Measurements from ENCODE around the gene CECR2.

- TF ChIP-seq, protein P1, sequence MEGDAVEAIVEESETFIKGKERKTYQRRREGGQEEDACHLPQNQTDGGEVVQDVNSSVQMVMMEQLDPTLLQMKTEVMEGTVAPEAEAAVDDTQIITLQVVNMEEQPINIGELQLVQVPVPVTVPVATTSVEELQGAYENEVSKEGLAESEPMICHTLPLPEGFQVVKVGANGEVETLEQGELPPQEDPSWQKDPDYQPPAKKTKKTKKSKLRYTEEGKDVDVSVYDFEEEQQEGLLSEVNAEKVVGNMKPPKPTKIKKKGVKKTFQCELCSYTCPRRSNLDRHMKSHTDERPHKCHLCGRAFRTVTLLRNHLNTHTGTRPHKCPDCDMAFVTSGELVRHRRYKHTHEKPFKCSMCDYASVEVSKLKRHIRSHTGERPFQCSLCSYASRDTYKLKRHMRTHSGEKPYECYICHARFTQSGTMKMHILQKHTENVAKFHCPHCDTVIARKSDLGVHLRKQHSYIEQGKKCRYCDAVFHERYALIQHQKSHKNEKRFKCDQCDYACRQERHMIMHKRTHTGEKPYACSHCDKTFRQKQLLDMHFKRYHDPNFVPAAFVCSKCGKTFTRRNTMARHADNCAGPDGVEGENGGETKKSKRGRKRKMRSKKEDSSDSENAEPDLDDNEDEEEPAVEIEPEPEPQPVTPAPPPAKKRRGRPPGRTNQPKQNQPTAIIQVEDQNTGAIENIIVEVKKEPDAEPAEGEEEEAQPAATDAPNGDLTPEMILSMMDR (conservative IDR thresholded peaks at IDR 0.05; ENCODE audit: low read depth, low read length): no peak
- no peak for TF ChIP-seq EZH2phosphoT487 (IDR thresholded peaks at IDR 0.05; ENCODE audit: borderline replicate concordance, low read length)
- no peak for TF ChIP-seq EZH2 (IDR thresholded peaks at IDR 0.05; ENCODE audit: low read length, unreplicated experiment)
Observed at GRCh38 chr22:17491090-17491640, 121.9 kb downstream of the CECR2 start.
